OCI-LY3 (cell line): ENCODE results near the gene SCYL3.

Experiments used
- CTCF ChIP-seq: fragments of 200-600, 300-600 bp; sonication (generic); IDR thresholded peaks from 2 replicates; pipeline ENCODE4 v1.5.1; 2014; ENCODE audit warnings: antibody characterized with exemption, low read length, low read depth
- EZH2phosphoT487 ChIP-seq: fragments of 200-600 bp; shearing (Covaris generic); IDR thresholded peaks from 2 replicates; pipeline ENCODE4 v1.6.1; 2018; ENCODE audit warnings: antibody characterized with exemption, mixed run types, low read depth

GRCh38 chr1:169921080-169921479 lies 27.4 kb upstream of the SCYL3 start:
- no peak for TF ChIP-seq CTCF
- TF ChIP-seq EZH2phosphoT487 = no peak
